GM13977 (cell line): Measurements from ENCODE around the gene EHD4.

Source experiments
- DNase-seq: peaks from one replicate; pipeline ENCODE4 v3.0.0; 2012; ENCODE audit warnings: low spot score
- in situ Hi-C: fragments of 300-500 bp; cut with MboI; formaldehyde crosslinking; loops from one replicate; pipeline ENCODE4 v1.12.0; 2022; ENCODE audit warnings: low sequenced_read_pairs, low pct_unique_long_range_greater_than_20kb, mixed read lengths, inconsistent platforms; ENCODE audit not compliant: unreplicated experiment
- TF ChIP-seq, protein P1 (sequence below): IDR thresholded peaks from 2 replicates; pipeline ENCODE4 v1.5.1; 2012; ENCODE audit warnings: mild to moderate bottlenecking, control low read depth; ENCODE audit not compliant: insufficient read depth; ENCODE audit errors: extremely low read depth, missing control alignments

Gene EHD4

DNA sequence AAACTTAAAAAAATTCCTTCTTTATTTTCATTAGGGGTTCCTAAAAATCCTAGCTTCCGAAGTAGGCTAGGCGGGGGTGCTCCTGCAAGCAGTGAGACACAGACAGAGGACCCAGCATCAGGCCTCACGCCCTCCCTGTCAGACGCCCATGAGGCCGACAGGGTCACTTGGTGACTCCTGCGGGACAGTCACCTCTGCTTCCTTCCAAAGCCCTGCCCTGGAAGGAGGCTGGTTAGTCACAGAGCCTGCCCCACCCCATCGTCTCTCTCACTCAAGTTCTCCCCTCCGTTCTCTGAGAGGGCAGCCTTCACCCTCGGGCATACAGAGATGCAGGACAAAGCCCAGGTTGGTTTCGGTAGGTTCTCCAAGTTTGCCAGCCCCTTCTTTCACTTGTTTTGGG is 38.6 kb downstream of the EHD4 start:
- TF ChIP-seq, protein P1, sequence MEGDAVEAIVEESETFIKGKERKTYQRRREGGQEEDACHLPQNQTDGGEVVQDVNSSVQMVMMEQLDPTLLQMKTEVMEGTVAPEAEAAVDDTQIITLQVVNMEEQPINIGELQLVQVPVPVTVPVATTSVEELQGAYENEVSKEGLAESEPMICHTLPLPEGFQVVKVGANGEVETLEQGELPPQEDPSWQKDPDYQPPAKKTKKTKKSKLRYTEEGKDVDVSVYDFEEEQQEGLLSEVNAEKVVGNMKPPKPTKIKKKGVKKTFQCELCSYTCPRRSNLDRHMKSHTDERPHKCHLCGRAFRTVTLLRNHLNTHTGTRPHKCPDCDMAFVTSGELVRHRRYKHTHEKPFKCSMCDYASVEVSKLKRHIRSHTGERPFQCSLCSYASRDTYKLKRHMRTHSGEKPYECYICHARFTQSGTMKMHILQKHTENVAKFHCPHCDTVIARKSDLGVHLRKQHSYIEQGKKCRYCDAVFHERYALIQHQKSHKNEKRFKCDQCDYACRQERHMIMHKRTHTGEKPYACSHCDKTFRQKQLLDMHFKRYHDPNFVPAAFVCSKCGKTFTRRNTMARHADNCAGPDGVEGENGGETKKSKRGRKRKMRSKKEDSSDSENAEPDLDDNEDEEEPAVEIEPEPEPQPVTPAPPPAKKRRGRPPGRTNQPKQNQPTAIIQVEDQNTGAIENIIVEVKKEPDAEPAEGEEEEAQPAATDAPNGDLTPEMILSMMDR, result no peak
- in situ Hi-C loops, result no loop called here
- no peak for DNase-seq

DNA sequence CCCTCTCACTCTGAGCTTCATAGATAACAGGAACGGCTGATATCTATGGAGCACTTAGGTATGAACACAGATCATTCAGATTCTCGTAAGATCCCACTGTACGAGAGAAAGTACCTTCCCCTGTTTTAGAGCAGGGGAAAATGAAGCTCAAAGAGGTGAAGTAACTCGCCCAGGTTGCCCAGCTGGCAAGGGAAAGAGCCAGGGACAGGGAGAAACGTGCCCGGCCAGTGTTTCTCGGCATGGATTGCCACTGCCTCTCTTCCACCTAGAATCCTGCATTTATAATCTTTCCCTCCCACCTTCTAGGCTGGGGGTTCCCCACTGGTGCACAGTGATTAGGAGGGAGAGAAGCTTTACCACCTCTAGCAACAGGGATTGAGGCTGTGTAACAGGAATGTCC is 39.0 kb downstream of the EHD4 start:
- in situ Hi-C loops, result no loop called here
- TF ChIP-seq, protein P1, result no peak

DNA sequence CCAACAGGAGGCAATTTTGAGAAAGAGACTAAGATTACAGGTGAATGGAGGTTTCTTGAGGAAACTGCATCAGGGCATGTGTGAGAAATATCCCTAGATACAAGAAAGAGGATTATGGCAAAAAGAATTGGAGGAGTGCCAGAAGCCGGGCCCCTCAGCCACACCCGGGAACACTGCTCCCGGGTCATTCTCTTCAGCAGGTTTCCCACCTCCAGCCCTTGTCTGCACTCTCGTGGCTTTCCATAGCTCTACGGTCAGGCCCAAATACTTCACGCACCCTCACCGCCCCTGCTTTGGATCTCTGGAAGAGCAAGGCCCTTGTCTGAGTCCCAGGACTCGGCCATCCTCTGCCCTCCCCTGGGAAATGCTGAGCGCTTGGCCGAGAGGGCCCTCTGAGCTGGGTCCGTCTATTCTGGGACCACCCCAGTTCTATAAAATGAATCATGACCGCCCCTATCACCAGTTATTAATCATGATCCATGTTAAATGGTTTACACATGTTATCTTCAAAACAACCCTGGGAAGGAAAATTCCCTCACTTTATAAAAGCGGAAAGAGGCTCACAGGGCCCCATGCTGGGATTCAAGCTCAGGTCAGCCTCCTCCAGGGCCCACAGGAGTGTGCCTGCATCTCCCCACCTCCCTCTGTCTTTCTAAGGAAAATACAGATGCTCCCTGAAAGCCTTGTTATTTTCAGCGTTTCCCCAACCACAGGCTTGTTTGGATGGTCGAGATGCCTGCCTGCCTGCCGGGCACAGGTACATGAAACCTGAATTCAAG is 39.7 kb downstream of the EHD4 start:
- TF ChIP-seq, protein P1, result no peak
- DNase-seq, result no peak
- in situ Hi-C loops, result no loop called here

More for the DNA sequence above, 39.0 kb downstream of the EHD4 start:
- DNase-seq, result no peak

DNA sequence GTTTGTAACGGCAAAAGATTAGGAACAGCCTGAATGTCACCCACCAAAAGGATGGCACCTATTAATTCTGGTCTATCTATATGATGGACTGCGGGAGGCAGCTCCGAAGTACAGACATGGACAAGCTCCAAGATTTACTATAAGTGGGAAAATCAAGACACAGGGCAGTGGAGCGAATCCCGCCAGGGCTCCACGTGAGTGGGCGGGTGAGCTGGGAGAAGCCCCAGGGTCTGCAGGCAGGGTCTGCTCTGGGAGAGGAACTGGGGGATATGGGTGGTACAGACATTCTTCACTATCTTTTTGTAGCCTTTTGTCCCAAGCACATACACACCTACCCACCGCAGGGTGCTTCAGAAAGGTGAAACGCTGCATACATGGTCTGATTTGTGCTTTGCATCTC is 40.3 kb downstream of the EHD4 start:
- no peak for DNase-seq

DNA sequence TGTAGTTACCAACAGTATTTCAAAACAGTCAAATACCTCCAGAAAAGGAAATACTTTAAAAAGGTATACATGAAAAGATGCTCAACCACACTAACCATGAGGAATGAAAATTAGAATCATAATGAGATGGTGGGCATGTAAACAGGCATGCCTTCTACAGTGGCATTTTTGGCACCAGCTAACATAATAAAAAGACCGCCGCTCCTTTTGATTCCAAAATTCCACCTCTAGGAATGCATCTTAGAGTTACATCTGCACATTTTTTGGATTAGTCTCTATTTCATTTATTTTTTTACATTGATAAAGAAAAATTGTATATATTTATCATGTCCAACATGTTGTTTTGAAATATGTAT is 41.5 kb downstream of the EHD4 start:
- in situ Hi-C loops, result no loop called here
- TF ChIP-seq, protein P1, result no peak
- no peak for DNase-seq

More for the DNA sequence above, 40.3 kb downstream of the EHD4 start:
- in situ Hi-C loops, result no loop called here
- TF ChIP-seq, protein P1, result no peak

DNA sequence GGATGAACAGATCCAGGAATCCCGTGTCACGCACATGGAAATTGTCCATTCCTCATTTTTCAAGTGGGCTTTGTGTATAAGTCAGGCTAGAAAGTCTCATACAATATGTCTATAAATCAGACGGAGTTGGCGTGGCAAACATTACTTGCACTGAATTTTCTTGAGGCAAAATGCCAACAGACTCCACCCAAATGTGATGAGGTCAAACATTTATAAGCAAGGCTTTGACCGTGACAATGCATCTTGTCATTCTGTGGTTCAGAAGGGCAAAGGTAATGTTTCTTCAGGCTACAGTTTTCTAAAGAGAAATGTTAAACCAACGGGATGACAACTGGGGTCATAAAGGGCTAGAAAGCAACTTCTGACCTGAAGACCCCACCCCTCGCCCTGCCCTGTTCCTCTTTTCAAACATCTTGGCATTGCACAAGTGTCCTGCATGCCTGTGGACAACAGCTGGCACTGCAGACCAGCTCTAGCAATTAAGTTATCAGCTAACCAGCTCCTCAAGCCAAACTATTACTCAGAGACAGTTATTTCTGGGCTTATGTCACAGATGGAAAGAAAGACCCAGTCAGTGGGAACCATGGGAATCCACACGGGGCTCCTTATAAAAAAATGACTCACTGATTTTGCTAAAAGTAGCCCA is 42.0 kb downstream of the EHD4 start:
- TF ChIP-seq, protein P1, result no peak
- in situ Hi-C loops, result no loop called here
- DNase-seq, result no peak
